Endometrial microvascular endothelial cells (primary cell): Measurements from ENCODE around the gene KLHL15. TPM values are rescaled to one million over a fixed set of nuclear protein-coding genes. Genes with fewer than 3 reads are reported as not detected.
"Not testable (repeated sequence)": the region's sequence is repeated elsewhere in the genome, so short reads cannot be mapped to it uniquely, and the experiment has no call there.

Experiments used
- in situ Hi-C: cut with HindIII; loops from 2 replicates; pipeline ENCODE4 v1.10.0; 2017; ENCODE audit warnings: low sequenced_read_pairs, low pct_unique_long_range_greater_than_20kb; ENCODE audit errors: inconsistent ontology term
- total RNA-seq: library from RNA; depleted of rRNA; stranded (reverse); fragments of >200 nt; gene quantifications from one replicate; pipeline ENCODE4 v1.2.3, GENCODE V29; 2015; ENCODE audit errors: inconsistent ontology term

KLHL15 gene
- total RNA-seq: 2.6 TPM

GRCh38 chrX:24027086-24027485 lies at the start of gene KLHL15:
Gene KLHL15, minus strand, starts transcription at chrX:24027186. Its CDS starts 20,493 bp downstream, at chrX:24006693.
- in situ Hi-C loops: no loop called here

DNA sequence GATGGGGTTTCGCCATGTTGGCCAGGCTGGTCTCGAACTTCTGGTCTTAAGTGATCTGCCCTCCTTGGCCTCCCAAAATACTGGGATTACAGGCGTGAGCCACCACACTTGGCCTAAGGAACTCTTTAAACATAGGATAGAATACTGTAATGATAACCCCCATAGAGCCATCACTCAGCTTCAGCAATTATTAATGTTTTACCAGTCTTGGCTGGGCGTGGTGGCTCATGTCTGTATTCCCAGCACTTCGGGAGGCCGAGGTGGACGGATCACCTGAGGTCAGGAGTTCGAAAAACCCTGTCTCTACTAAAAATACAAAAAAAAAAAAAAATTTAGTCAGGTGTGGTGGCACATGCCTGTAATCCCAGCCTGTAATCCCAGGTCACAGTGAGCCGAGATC lies 42.9 kb upstream of the KLHL15 start:
- in situ Hi-C loops: no loop called here

GRCh38 chrX:24063488-24063887 lies 36.5 kb upstream of the KLHL15 start:
- in situ Hi-C loops: no loop called here

GRCh38 chrX:24055043-24055356 lies 28.0 kb upstream of the KLHL15 start:
- in situ Hi-C loops: no loop called here

DNA sequence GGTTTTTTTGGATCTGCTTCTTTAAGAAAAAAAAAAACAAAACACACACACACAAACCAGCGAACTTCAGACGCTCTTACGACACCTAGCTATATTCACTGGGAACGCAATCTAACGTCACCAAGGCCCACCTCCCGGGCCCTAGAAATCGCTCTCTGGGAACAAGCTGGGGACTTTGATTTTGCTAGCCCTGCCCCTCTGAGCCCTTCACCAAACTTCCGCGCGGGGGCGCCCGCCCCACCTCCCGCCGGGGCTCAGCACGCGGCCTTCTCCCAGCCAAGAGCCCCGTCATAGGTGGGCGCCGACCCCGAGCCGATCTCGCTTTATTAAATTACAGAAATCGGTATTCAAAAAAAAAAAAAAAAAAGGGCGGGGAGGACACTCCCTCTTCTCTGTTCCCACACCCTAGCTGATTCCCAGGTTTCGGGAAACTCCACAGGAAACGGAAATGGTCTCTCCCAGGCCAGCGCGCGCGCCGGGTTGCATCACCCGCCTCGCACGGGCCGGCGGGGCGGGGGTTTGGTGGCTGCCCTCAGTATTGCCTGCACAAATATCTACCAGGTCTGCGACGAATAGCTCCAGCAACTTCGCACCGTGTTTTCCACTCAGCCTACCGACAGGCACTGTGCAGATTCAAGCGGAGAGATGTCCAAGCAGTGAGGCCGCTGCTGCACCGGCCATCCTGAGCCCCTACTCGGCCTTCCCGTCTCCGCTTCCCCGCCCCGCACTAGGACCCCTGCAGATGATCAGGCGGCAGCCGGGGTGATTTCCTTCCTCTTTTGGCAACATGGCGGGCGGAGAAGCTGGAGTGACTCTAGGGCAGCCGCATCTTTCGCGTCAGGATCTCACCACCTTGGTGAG lies 27.4 kb upstream of the KLHL15 start, which contains the start of gene EIF2S3:
TSS of gene EIF2S3 (plus strand) at position 775 of the 861 bp plus-strand sequence. CDS start at position 788, 13 bp downstream.
- in situ Hi-C loops: no loop called here

GRCh38 chrX:24050522-24051318 lies 23.7 kb upstream of the KLHL15 start:
- in situ Hi-C loops: not testable (repeated sequence)

DNA sequence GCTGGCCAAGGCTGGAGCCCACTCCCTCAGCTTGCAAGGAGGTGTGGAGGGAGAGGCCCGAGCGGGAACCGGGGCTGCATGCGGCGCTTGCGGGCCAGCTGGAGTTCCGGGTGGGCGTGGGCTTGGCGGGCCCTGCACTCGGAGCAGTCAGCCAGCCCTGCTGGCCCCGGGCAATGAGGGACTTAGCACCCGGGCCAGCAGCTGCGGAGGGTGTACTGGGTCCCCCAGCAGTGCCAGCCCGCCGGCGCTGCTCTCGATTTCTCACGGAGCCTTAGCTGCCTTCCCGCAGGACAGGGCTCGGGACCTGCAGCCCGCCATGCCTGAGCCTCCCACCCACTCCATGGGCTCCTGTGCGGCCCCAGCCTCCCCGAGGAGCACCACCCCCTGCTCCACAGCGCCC lies 22.7 kb upstream of the KLHL15 start:
- in situ Hi-C loops: not testable (repeated sequence)

DNA sequence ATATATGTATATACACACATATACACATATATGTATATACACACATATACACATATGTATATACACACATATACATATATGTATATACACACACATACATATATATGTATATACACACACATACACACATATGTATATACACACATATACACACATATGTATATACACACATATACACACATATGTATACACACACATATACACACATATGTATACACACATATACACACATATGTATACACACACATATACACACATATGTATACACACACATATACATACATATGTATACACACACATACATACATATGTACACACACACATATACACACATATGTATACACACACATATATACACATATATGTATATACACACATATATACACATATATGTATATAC lies 19.1 kb upstream of the KLHL15 start:
- in situ Hi-C loops: not testable (repeated sequence)

DNA sequence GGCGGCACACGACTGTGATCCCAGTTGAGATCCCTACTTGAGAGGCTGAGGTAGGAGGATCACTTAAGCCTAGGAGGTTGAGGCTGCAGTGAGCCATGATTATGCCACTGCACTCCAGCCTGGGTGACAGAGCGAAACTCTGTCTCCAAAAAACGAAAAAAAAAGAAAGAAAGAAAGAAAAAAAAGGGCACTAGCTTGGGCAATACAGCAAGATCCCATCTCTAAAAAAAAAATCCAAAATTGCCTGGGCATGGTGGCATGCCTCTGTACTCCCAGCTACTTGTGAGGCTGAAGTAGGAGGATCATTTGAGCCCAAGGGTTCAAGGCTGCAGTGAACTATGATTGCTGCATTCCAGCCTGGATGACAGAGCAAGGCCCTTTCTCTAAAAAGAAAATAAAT lies 10.7 kb upstream of the KLHL15 start:
- in situ Hi-C loops: no loop called here

DNA sequence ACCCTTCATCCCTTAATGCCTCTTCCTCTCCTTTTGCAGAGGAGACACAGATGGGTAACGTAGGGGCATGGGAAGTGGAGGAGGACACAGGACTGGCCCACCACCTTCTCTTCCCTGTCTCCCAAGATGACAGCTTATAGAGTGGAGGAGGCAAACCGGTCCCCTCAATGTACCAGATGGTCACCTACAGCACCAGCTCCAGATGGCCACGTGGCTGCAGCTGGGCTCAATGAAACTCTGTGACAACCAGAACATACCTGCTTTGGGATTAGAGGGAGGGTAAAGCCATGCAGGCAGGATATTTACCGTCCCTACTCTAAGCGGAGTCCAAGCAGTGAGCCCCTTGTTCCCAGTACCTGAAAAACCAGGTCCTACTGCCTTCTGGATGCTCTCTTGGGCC lies 7.5 kb upstream of the KLHL15 start:
- in situ Hi-C loops: no loop called here

DNA sequence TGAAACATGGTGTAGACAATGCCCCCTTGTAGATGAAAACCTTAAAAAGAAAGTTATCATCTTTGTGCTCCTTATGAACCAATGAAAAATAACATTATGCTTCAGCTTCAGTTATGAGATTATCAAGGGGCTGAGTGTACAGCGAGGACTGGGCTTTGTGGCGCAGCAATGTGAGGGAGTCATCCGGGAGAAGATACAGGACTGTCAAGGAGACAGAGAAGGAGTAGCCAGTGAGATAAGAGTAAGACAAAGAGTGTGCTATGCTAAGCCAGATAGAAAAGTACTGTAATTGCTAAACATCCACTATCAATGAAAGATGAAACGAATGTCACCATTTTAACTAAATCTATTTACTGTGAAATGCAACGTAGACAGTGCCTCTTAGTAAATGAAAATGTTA lies 3.6 kb upstream of the KLHL15 start:
- in situ Hi-C loops: no loop called here

- in situ Hi-C loops: no loop called here
Measured at GRCh38 chrX:24027985-24028384, 999 bp upstream of the KLHL15 start.

GRCh38 chrX:24026432-24026831 lies 554 bp downstream of the KLHL15 start:
- in situ Hi-C loops: no loop called here

DNA sequence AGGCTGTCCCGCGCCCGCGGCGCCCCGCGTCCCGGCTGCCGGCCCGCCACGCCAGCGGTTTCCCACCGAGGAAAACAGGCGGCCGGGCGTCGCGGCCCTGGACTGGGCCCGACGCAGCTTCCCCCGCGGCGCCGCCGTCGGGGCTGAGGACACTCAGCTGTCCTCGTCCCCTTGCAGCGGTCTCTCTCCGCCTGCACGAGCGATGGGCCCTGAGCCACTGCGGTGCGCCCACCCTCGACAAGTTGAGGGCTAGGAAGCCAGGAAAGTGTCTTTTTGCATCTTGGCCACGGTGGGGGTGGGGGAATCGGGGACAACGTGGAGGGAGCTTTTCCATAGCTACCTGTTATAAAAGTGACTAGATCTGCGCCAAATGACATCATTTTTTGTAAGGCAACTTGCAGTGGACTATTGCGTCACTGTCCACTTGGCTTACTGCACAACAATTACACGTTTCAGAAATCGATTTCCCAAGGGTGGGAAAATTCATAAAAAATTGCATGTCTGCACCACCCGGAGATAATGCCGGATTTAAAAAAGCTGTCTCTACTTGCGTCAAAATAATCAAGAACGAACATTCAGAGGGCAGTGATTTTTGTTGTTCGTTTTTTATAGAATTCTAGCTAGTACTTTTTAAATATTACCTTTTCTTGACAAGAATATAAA lies 1.1 kb downstream of the KLHL15 start:
- in situ Hi-C loops: no loop called here

- in situ Hi-C loops: no loop called here
Measured at GRCh38 chrX:24024819-24025740, 1.9 kb downstream of the KLHL15 start.

- in situ Hi-C loops: no loop called here
Measured at GRCh38 chrX:24023972-24024669, 2.9 kb downstream of the KLHL15 start.

GRCh38 chrX:24023544-24023943 lies 3.4 kb downstream of the KLHL15 start:
- in situ Hi-C loops: no loop called here

DNA sequence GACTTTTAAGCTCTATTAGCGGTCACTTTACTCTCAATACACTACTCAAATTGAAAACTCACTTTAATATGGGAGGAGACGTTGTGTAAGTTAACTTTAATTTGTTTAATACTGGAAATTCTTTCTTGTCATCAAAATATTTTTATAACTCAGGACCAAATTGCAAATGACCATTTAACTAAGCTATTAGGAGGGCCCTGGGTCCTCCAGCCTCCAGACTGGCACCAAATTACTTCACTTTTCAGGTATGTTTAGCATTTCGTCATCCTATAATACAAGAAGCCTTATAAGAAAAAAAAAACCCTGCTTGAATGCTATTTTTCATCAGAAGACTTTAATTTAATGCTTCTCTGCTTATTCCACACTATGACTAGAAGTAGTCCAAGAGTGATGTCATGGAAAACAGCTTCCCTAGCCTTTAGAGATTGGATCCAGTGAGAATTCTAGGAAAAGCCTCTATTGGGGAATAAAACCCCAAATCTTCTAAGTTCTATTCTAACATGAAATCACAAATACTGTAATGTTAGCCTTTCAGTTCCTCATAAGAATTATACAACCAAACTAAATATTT lies 6.6 kb downstream of the KLHL15 start:
- in situ Hi-C loops: no loop called here
